GM12875 (cell line): Measurements from ENCODE around the gene GALNT12.

Experiments used
- H3K4me3 ChIP-seq: one replicate; pipeline ENCODE4 v1.5.1; 2011; ENCODE audit warnings: low read depth, low read length, control low read depth
- CTCF ChIP-seq: IDR thresholded peaks from 2 replicates; pipeline ENCODE4 v1.5.1; 2011; ENCODE audit warnings: low read depth, mild to moderate bottlenecking, control low read depth, inconsistent platforms, low read length, moderate library complexity, borderline replicate concordance; ENCODE audit not compliant: insufficient read depth

The GALNT12 gene

DNA sequence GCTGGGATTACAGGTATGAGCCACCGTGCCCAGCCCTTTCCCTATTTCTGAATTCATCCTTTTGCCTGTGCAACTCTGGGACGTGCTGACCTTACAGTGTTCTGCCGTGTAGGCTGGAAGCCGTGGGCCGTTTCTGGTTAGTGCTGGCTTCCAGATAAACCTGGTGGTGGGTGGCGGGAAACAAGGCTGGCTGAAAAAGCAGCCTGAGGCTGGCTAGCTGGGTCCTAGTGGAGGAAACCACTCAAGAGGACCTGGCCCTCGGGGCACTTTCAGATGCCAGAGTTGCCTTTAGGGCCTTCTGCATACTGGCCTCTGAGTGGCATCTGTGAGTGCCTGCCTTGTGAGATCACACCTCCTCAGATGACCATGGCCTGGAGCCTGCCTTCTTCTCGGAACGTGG is 26.9 kb downstream of the GALNT12 start:
- H3K4me3 ChIP-seq = no peak overlapping the region
- no peak for TF ChIP-seq CTCF

- no peak overlapping the region for H3K4me3 ChIP-seq
- no peak for TF ChIP-seq CTCF
Observed at GRCh38 chr9:98836206-98836605, 28.7 kb downstream of the GALNT12 start.

- no peak overlapping the region for H3K4me3 ChIP-seq
- no peak for TF ChIP-seq CTCF
Observed at GRCh38 chr9:98837516-98837915, 30.0 kb downstream of the GALNT12 start.

GRCh38 chr9:98838155-98838867 is 30.8 kb downstream of the GALNT12 start:
- no peak overlapping the region for H3K4me3 ChIP-seq
- no peak for TF ChIP-seq CTCF

- TF ChIP-seq CTCF = no peak
- H3K4me3 ChIP-seq = no peak overlapping the region
Observed at GRCh38 chr9:98838868-98839565, 31.5 kb downstream of the GALNT12 start.

DNA sequence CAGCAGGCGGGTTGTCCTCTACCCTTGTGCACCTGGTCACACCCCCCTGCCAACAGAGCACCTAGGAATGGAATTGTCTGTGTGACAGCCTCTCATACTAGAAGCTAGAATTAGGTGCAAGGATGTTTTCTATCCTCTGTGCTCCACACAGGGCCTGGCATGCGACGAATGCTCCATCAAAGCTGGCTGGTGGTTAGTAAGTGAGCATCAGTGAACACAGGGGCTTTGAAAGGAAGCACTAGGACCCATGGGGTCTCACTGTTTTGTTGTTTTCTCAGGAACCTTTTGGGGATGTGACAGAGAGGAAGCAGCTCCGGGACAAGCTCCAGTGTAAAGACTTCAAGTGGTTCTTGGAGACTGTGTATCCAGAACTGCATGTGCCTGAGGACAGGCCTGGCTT is 32.3 kb downstream of the GALNT12 start:
- H3K4me3 ChIP-seq = no peak overlapping the region
- no peak for TF ChIP-seq CTCF

DNA sequence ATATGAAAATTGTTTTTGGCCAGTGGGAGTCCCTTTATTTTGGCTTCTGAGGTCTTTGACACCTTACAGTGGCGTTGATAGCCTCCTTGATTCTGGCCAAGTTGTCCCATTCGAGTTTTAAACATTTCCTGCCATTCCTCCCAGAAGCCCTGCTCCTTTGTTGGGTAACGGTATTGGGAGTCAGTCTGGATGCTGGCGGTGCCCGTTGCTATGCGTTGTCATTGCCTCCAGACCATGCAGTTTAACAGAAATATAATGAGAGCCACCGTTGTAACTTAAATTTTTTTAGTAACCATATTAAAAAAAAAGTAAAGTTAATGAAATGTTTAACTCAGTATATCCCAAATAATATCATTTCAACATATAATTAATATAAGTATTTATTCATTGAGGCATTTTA is 35.0 kb downstream of the GALNT12 start:
- H3K4me3 ChIP-seq = no peak overlapping the region
- TF ChIP-seq CTCF = no peak
